A673 (cell line): ENCODE data around the gene AFG3L2. TPM values are rescaled to one million over a fixed set of nuclear protein-coding genes. Genes with fewer than 3 reads are reported as not detected.

Experiments used
- BruUV-seq: library from RNA; stranded (reverse); fragments of 400-500 nt; replicated peaks from 2 replicates; lab custom pipeline; 2021; lab: Mats Ljungman, UMichigan
- CTCF ChIA-PET: fragments of 300-600 bp; sonication (Branson Sonifier 250); formaldehyde crosslinking; loops from one replicate; lab custom pipeline; 2022; ENCODE audit warnings: antibody characterized with exemption; lab: Charles Lee
- POLR2A ChIA-PET: fragments of 300-600 bp; sonication (Branson Sonifier 250); formaldehyde crosslinking; loops from one replicate; lab custom pipeline; 2022; ENCODE audit warnings: antibody characterized with exemption; ENCODE audit not compliant: low non-redundant PET; lab: Charles Lee
- DNase-seq: peaks from one replicate; pipeline ENCODE4 v3.0.0-alpha.2; 2015; ENCODE audit warnings: low spot score
- H3K27ac ChIP-seq: fragments of 200-600 bp; sonication (generic); 2 replicates; pipeline ENCODE4 v1.5.1; 2016; ENCODE audit warnings: mixed run types, low read depth, mild to moderate bottlenecking, mixed read lengths, antibody characterized with exemption, low read length; ENCODE audit not compliant: poor library complexity, severe bottlenecking
- H3K27me3 ChIP-seq: fragments of 200-600 bp; sonication (generic); replicated peaks from 2 replicates; pipeline ENCODE4 v1.6.1; 2017; ENCODE audit warnings: mixed run types, low read depth, mild to moderate bottlenecking, mixed read lengths, antibody characterized with exemption, low read length; ENCODE audit not compliant: insufficient read depth, poor library complexity
- H3K36me3 ChIP-seq: fragments of 200-600 bp; sonication (generic); 2 replicates; pipeline ENCODE4 v1.6.1; 2016; ENCODE audit warnings: mixed run types, mild to moderate bottlenecking, mixed read lengths, antibody characterized with exemption, low read length; ENCODE audit not compliant: insufficient read depth, poor library complexity, severe bottlenecking
- H3K4me1 ChIP-seq: fragments of 200-600 bp; sonication (generic); 2 replicates; pipeline ENCODE4 v1.6.1; 2017; ENCODE audit warnings: mixed run types, mild to moderate bottlenecking, mixed read lengths, antibody characterized with exemption, low read length; ENCODE audit not compliant: insufficient read depth, poor library complexity, severe bottlenecking
- H3K4me3 ChIP-seq: fragments of 200-600 bp; sonication (generic); 2 replicates; pipeline ENCODE4 v1.5.1; 2016; ENCODE audit warnings: low read depth, mixed run types, mild to moderate bottlenecking, mixed read lengths, low read length; ENCODE audit not compliant: poor library complexity, severe bottlenecking
- H3K9me3 ChIP-seq: fragments of 200-600 bp; sonication (generic); 2 replicates; pipeline ENCODE4 v1.6.1; 2016; ENCODE audit warnings: mixed run types, low read depth, mild to moderate bottlenecking, mixed read lengths, antibody characterized with exemption, low read length; ENCODE audit not compliant: poor library complexity, severe bottlenecking
- EZH2 ChIP-seq: fragments of 200-600 bp; sonication (generic); IDR thresholded peaks from 2 replicates; pipeline ENCODE4 v1.6.1; 2017; ENCODE audit warnings: borderline replicate concordance, low read depth, mild to moderate bottlenecking, mixed read lengths, antibody characterized with exemption, low read length; ENCODE audit not compliant: poor library complexity, severe bottlenecking
- intact Hi-C: fragments of 100-400 bp; cut with micrococcal nuclease; formaldehyde crosslinking; loops from one replicate; pipeline ENCODE4 v1.10.0; 2022; ENCODE audit not compliant: unreplicated experiment
- total RNA-seq: library from RNA; stranded (reverse); gene quantifications from 2 replicates; pipeline ENCODE4 v1.2.3, GENCODE V29; 2021
- TF ChIP-seq, protein P1 (sequence below): fragments of 300-800, 200-600 bp; sonication (generic); conservative IDR thresholded peaks from 2 replicates; pipeline ENCODE4 v1.5.1; 2017; ENCODE audit warnings: low read depth, mild to moderate bottlenecking, antibody characterized with exemption, low read length, moderate library complexity, mixed read lengths

Gene AFG3L2
- total RNA-seq, 1 experiment from 2014 or later, result 72.7 TPM

- Histone ChIP-seq H3K36me3 (no peaks in the 10 kb centered on the region), H3K27ac (no peak overlapping the region), H3K4me1 (peaks cover 10% of the 10 kb centered on the region), H3K27me3 (no peaks in the 10 kb centered on the region), H3K9me3 (no peaks in the 10 kb centered on the region), H3K4me3 (no peak overlapping the region)
- BruUV-seq, result no TSS peak
- POLR2A ChIA-PET, result no interaction called here
- CTCF ChIA-PET, result no interaction called here
- no peak for DNase-seq
- TF ChIP-seq EZH2, result no peak
- intact Hi-C loops, result no loop called here
Measured at GRCh38 chr18:12291690-12292089, 85.3 kb downstream of the AFG3L2 start.

GRCh38 chr18:12291161-12291560, 85.9 kb downstream of the AFG3L2 start:
- no peak for DNase-seq
- H3K9me3 ChIP-seq, result no peaks in the 10 kb centered on the region
- TF ChIP-seq, protein P1, sequence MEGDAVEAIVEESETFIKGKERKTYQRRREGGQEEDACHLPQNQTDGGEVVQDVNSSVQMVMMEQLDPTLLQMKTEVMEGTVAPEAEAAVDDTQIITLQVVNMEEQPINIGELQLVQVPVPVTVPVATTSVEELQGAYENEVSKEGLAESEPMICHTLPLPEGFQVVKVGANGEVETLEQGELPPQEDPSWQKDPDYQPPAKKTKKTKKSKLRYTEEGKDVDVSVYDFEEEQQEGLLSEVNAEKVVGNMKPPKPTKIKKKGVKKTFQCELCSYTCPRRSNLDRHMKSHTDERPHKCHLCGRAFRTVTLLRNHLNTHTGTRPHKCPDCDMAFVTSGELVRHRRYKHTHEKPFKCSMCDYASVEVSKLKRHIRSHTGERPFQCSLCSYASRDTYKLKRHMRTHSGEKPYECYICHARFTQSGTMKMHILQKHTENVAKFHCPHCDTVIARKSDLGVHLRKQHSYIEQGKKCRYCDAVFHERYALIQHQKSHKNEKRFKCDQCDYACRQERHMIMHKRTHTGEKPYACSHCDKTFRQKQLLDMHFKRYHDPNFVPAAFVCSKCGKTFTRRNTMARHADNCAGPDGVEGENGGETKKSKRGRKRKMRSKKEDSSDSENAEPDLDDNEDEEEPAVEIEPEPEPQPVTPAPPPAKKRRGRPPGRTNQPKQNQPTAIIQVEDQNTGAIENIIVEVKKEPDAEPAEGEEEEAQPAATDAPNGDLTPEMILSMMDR, result no peak
- TF ChIP-seq EZH2, result no peak
- no peak overlapping the region for H3K27ac ChIP-seq
- H3K4me1 ChIP-seq, result peaks cover 10% of the 10 kb centered on the region
- H3K4me3 ChIP-seq, result no peak overlapping the region
- BruUV-seq, result no TSS peak
- intact Hi-C loops, result no loop called here
- H3K27me3 ChIP-seq, result no peaks in the 10 kb centered on the region
- no peaks in the 10 kb centered on the region for H3K36me3 ChIP-seq
- ChIA-PET CTCF (no interaction called here), POLR2A (no interaction called here)

- no peaks in the 10 kb centered on the region for H3K9me3 ChIP-seq
- intact Hi-C loops, result no loop called here
- H3K27me3 ChIP-seq, result no peaks in the 10 kb centered on the region
- ChIA-PET POLR2A (no interaction called here), CTCF (no interaction called here)
- no peak for DNase-seq
- H3K36me3 ChIP-seq, result no peaks in the 10 kb centered on the region
- no TSS peak for BruUV-seq
- H3K4me1 ChIP-seq, result peaks cover 10% of the 10 kb centered on the region
- no peak for TF ChIP-seq EZH2
- TF ChIP-seq, protein P1, result no peak
- no peak overlapping the region for H3K4me3 ChIP-seq
- no peak overlapping the region for H3K27ac ChIP-seq
Measured at GRCh38 chr18:12290086-12290485, 86.9 kb downstream of the AFG3L2 start.

- ChIA-PET POLR2A (no interaction called here), CTCF (interaction anchor here (0.6 to 2.1 kb wide), 3 partner anchors 9 to 21 kb away, joined by 4 to 7 read pairs (median 5); no protein-coding TSS in a partner anchor)
- Histone ChIP-seq H3K27ac (no peak overlapping the region), H3K27me3 (no peaks in the 10 kb centered on the region), H3K4me3 (peak overlapping the region; percentile 49), H3K9me3 (no peaks in the 10 kb centered on the region), H3K36me3 (no peaks in the 10 kb centered on the region), H3K4me1 (peaks cover 10% of the 10 kb centered on the region)
- intact Hi-C loops, result no loop called here
- BruUV-seq, result no TSS peak
- TF ChIP-seq EZH2, result no peak
- TF ChIP-seq, protein P1, result no peak
- DNase-seq, result no peak
Measured at GRCh38 chr18:12288403-12288755, 88.6 kb downstream of the AFG3L2 start.
